Psoas muscle (tissue), 8 donors: ENCODE data around the gene SLC16A3. TPM values are rescaled to one million over a fixed set of nuclear protein-coding genes. Genes with fewer than 3 reads are reported as not detected.

Experiments
- ATAC-seq, 4 donors: fragments of 200-7000 bp; cut with Tn5 transposase; one replicate each; pipeline ENCODE4 v1.9.1; 2020; ENCODE audit warnings: moderate library complexity in 3 of 4, mild to moderate bottlenecking in 2 of 4
- DNase-seq, 2 donors: peaks; one replicate each; pipeline ENCODE4 v3.0.0-alpha.2; 2020
- H3K27ac ChIP-seq: fragments of 200-600 bp; one replicate; pipeline ENCODE4 v1.8.0; 2022
- H3K27me3 ChIP-seq, 3 donors: fragments of 200-600 bp in 1 of 3; one replicate each; pipeline versions ENCODE4 v1.6.1 to v1.8.0; 2013 to 2022; ENCODE audit warnings: low read length in 2 of 3, mild to moderate bottlenecking in 2 of 3, moderate library complexity in 1 of 3; ENCODE audit not compliant: insufficient read depth in 3 of 3
- H3K36me3 ChIP-seq, 2 donors: fragments of 200-600 bp in 1 of 2; one replicate each; pipeline versions ENCODE4 v1.6.1 to v1.8.0; 2013 to 2022; ENCODE audit warnings: low read depth in 1 of 2, mild to moderate bottlenecking in 1 of 2, moderate library complexity in 1 of 2; ENCODE audit not compliant: insufficient read depth in 1 of 2
- H3K4me1 ChIP-seq: fragments of 200-600 bp; one replicate; pipeline ENCODE4 v1.8.0; 2022
- H3K4me3 ChIP-seq: fragments of 200-600 bp; one replicate; pipeline ENCODE4 v1.8.0; 2022; ENCODE audit warnings: mild to moderate bottlenecking
- H3K9me3 ChIP-seq: fragments of 200-600 bp; one replicate; pipeline ENCODE4 v1.8.0; 2022
- CTCF ChIP-seq: fragments of 200-600 bp; IDR thresholded peaks from one replicate; pipeline ENCODE4 v1.8.0; 2022; ENCODE audit warnings: antibody characterized with exemption
- WGBS, 3 donors: extraction: QIAGEN DNeasy Blood & Tissue Kit; methylation state at CpG; one replicate each; pipeline versions ENCODE4 v1.1.6 to v1.1.7; 2013; 5-methylcytosine and 5-hydroxymethylcytosine counted together
- intact Hi-C, 2 donors: fragments of 100-400 bp; cut with DNase I; formaldehyde crosslinking; loops; one replicate each; pipeline versions ENCODE4 v1.11.0 to v1.14.2; 2022
- polyA plus RNA-seq, 3 donors: library from polyadenylated mRNA; stranded (reverse); fragments of 200-250 nt; gene quantifications; one replicate each; pipeline ENCODE4 v1.2.3, GENCODE V29; 2013
- total RNA-seq, 4 donors: library from RNA; stranded (reverse); fragmentation: NEBNext Ultra II Directional in 2 of 4; extraction: Animal tissue kit (Norgen Biotek cat#: 25700) in 2 of 4; gene quantifications; one replicate each; pipeline versions ENCODE4 v1.2.1 to v1.2.4, GENCODE V29; 2021 to 2023
- donor health status: healthy with polysubstance abuse.
- donor health status: DM: no; HTN: no; CAD: no; lungs with moderate emphysema.
- donor health status: Bipolar disorder and iron deficiency.
- donor health status: healthy.
- donor health status: DM: yes; HTN: yes; CAD: no.
- donor health status: DM: no; HTN: no; CAD: no.
- donor health status: DM: no; HTN: no; CAD: no.
- donor health status: DM: yes; HTN: yes; CAD: no.

Gene SLC16A3
- total and polyA plus RNA-seq, 7 donors: 18.6 to 263 (median 118) TPM

GRCh38 chr17:82241183-82241925 is 12.5 kb downstream of the SLC16A3 start:
- intact Hi-C loops: no loop called here
- TF ChIP-seq CTCF: no peak
- H3K4me3 ChIP-seq: no peak overlapping the region

DNA sequence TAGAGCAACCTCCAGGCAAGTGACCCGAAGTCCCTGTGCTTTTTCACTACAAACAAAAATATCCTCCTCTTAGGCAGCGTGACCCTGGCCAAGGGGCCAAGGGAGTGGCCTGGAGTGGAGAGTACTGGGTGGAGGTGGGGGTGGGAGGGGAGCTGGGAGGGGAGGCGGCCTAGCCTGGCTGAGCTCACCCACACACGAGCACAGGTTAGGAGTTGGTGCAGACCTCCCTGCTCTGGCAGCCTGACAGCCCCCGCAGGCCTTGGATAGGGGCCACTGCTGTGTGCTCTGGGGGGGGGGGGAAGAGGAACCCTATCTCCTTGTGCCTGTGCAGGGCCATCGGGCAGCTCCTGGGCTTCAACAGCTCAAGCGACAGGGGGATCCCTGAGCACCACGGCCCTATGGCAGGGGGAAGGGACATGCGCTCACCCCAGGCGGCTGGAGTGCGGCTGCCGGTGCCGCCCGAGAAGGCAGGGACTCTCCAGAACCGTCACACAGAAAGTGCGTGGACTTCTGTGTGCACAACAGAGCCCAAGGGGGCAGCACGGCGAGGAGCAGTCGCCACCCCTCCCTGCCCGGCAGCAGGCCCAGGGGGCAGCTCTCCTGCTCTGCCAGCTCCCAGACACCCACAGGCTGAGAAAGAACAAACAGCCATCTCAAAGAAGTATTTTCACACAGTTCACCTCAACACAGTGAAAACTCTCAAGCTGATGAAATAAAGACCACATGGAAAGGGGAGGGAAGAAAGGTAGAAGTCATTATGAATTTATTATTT is 13.3 kb downstream of the SLC16A3 start:
- peak; percentile 10 to 28 (median 16) for ATAC-seq
- no peaks in the 10 kb centered on the region for H3K27me3 ChIP-seq
- no peaks in the 10 kb centered on the region for H3K9me3 ChIP-seq
- intact Hi-C loops: no loop called here
- no peak for TF ChIP-seq CTCF
- H3K4me1 ChIP-seq: peaks cover 83% of the 10 kb centered on the region
- peak overlapping the region; percentile 31 for H3K4me3 ChIP-seq
- WGBS, 3 donors: 11 to 28% (median 16%) methylated on average over 19 to 20 of the region's 20 CpGs
- H3K36me3 ChIP-seq: peaks cover 3 to 58% of the 10 kb centered on the region in 2 donors
- peak; percentile 66 to 79 for DNase-seq
- peak overlapping the region; percentile 73 for H3K27ac ChIP-seq

More at GRCh38 chr17:82241183-82241925, 12.5 kb downstream of the SLC16A3 start:
- Histone ChIP-seq H3K9me3 (no peaks in the 10 kb centered on the region), H3K27ac (peak overlapping the region; percentile 73), H3K4me1 (peaks cover 83% of the 10 kb centered on the region), H3K36me3 (peaks cover 3 to 58% of the 10 kb centered on the region in 2 donors), H3K27me3 (no peaks in the 10 kb centered on the region)
- DNase-seq: peak; percentile 83 to 93
- WGBS, 3 donors: 25 to 43% (median 27%) methylated on average over 27 of the region's 27 CpGs
- peak; percentile 28 to 55 (median 44) for ATAC-seq

DNA sequence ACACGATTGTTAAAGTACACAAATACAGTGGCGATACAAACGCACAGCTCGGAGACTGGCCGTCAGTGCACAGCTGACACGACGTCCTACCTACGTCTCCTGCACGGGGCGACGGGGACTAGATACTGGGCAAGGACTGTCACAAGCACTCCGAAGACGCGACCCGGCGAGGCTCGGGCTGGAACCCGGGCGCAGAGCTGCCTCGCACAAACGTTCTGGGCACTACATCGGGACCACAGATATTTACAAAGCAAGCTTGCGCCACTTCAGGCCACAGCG is 13.8 kb downstream of the SLC16A3 start:
- no peaks in the 10 kb centered on the region for H3K27me3 ChIP-seq
- H3K27ac ChIP-seq: peak overlapping the region; percentile 73
- peak overlapping the region; percentile 31 for H3K4me3 ChIP-seq
- ATAC-seq (peak in 1 of 4 donors; percentile 13), DNase-seq (peak; percentile 44 to 61)
- no peak for TF ChIP-seq CTCF
- peaks cover 83% of the 10 kb centered on the region for H3K4me1 ChIP-seq
- peaks cover 3 to 59% of the 10 kb centered on the region in 2 donors for H3K36me3 ChIP-seq
- no peaks in the 10 kb centered on the region for H3K9me3 ChIP-seq
- 31 to 64% (median 34%) methylated on average over 24 of the region's 24 CpGs for WGBS, 3 donors
- intact Hi-C loops: no loop called here

DNA sequence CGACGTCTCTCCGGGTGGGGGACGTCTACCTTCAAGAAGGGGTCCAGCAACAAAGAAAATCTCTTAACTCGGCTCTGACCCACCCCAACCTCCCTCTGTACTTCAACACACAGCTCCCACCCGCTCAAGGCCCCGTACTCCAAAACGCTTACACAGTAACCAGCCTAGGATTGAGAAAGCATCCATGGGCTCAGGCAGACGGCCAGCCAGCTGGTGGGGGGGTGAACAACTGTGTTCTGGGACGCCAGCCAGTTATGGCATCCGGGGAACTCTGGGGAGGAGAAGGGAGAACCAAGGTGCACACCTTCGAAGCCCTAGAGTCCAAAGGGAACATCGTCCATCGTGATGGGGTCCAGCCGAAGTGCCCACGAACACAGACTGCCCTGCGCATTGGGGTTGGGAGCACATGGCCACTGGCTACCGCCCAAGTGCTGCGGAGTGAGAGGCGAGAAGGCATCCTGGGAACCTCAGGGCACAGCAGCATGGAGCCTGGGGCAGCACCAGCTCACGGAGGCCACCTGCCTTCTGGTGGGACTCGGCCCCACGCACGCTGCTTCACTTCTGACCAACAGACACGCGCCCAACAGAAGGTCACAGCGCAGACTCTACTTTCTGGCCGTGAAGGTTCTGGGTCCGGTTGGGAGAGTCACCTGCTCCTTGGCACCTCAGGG is 14.3 kb downstream of the SLC16A3 start:
- Histone ChIP-seq H3K27me3 (no peaks in the 10 kb centered on the region), H3K27ac (peak overlapping the region; percentile 73), H3K4me3 (peak overlapping the region; percentile 31), H3K36me3 (peaks cover 3 to 59% of the 10 kb centered on the region in 2 donors), H3K4me1 (peaks cover 81% of the 10 kb centered on the region), H3K9me3 (no peaks in the 10 kb centered on the region)
- TF ChIP-seq CTCF: no peak
- intact Hi-C loops: no loop called here
- 24 to 39% (median 30%) methylated on average over 29 of the region's 29 CpGs for WGBS, 3 donors
- DNase-seq (peak; percentile 92 to 96), ATAC-seq (peak; percentile 47 to 62 (median 50))
